B cell (primary cell): ENCODE measurements around the gene ITGB3. TPM values are rescaled to one million over a fixed set of nuclear protein-coding genes. Genes with fewer than 3 reads are reported as not detected.
A peak's percentile ranks its signal among the peaks of the same experiment; 100 is the strongest.

Experiments
- ATAC-seq: fragments of 200-7000 bp; cut with Tn5 transposase; one replicate; pipeline ENCODE4 v1.10.0; 2021; ENCODE audit warnings: low read depth, mild to moderate bottlenecking, moderate number of reproducible peaks, moderate library complexity
- CTCF ChIA-PET: fragments of 350-600 bp; sonication (Branson Sonifier 250); formaldehyde crosslinking; loops from one replicate; lab custom pipeline; 2021; ENCODE audit warnings: antibody characterized with exemption, inconsistent platforms; lab: Charles Lee
- POLR2A ChIA-PET: fragments of 350-600 bp; sonication (Branson Sonifier 250); formaldehyde crosslinking; loops from one replicate; lab custom pipeline; 2021; ENCODE audit warnings: antibody characterized with exemption; lab: Charles Lee
- DNase-seq: peaks from one replicate; pipeline ENCODE4 v3.0.0; 2013
- H2AFZ ChIP-seq: 2 replicates; pipeline ENCODE4 v1.6.1; 2012; ENCODE audit warnings: mild to moderate bottlenecking, low read depth, low read length; ENCODE audit not compliant: insufficient read depth, poor library complexity, severe bottlenecking
- H3K27ac ChIP-seq, 2 donors: 1 replicate in 1 of 2; 2 replicates in 1 of 2; pipeline ENCODE4 v1.5.1; 2012 to 2013; ENCODE audit warnings: low read length in 2 of 2, mild to moderate bottlenecking in 2 of 2, moderate library complexity in 1 of 2
- H3K27me3 ChIP-seq, 4 experiments: fragments of 200-600 bp in 1 of 4; sonication (generic) in 1 of 4; replicated peaks in 1 of 4; 1 replicate in 2 of 4; 2 replicates in 2 of 4; pipeline versions ENCODE4 v1.6.1 to v1.7.0; 2013 to 2016; ENCODE audit warnings: low read length in 3 of 4, mild to moderate bottlenecking in 2 of 4, mixed read lengths in 1 of 4, moderate library complexity in 1 of 4; ENCODE audit not compliant: insufficient read depth in 4 of 4, control insufficient read depth in 3 of 4; ENCODE audit errors: control extremely low read depth in 1 of 4
- H3K36me3 ChIP-seq, 2 experiments: replicated peaks in 1 of 2; 1 replicate in 1 of 2; 2 replicates in 1 of 2; pipeline versions ENCODE4 v1.6.1 to v1.7.1; 2013; ENCODE audit warnings: low read length in 1 of 2; ENCODE audit not compliant: insufficient read depth in 2 of 2, control insufficient read depth in 1 of 2; ENCODE audit errors: control extremely low read depth in 1 of 2, extremely low read depth in 1 of 2
- H3K4me1 ChIP-seq, 2 donors: fragments of 200-600 bp in 1 of 2; sonication (generic) in 1 of 2; 1 replicate in 1 of 2; 2 replicates in 1 of 2; pipeline versions ENCODE4 v1.5.1 to v1.6.1; 2013 to 2017; ENCODE audit warnings: low read length in 2 of 2; ENCODE audit not compliant: control insufficient read depth in 2 of 2, insufficient read depth in 2 of 2
- H3K4me2 ChIP-seq: replicated peaks from 2 replicates; pipeline ENCODE3; 2012; ENCODE audit warnings: mild to moderate bottlenecking, low read depth, low read length; ENCODE audit not compliant: poor library complexity, severe bottlenecking
- H3K4me3 ChIP-seq, 5 experiments: fragments of 200-600 bp in 1 of 5; sonication (generic) in 1 of 5; 1 replicate in 3 of 5; 2 replicates in 2 of 5; pipeline versions ENCODE4 v1.5.1 to v1.7.0; 2011 to 2016; ENCODE audit warnings: low read length in 4 of 5, mild to moderate bottlenecking in 4 of 5, low read depth in 2 of 5, control low read depth in 1 of 5, moderate library complexity in 1 of 5; ENCODE audit not compliant: insufficient read depth in 1 of 5; ENCODE audit errors: control extremely low read depth in 1 of 5, extremely low read depth in 1 of 5
- H3K79me2 ChIP-seq: fragments of 200-600 bp; sonication (generic); one replicate; pipeline ENCODE4 v1.6.0; 2016; ENCODE audit warnings: low read length; ENCODE audit not compliant: control insufficient read depth, insufficient read depth
- H3K9ac ChIP-seq: fragments of 200-600 bp; sonication (generic); 2 replicates; pipeline ENCODE4 v1.6.1; 2017; ENCODE audit warnings: mild to moderate bottlenecking, low read length, moderate library complexity
- H3K9me3 ChIP-seq, 3 donors: one replicate each; pipeline versions ENCODE4 v1.6.1 to v1.7.1; 2013; ENCODE audit warnings: low read length in 2 of 3; ENCODE audit not compliant: control insufficient read depth in 2 of 3, insufficient read depth in 1 of 3; ENCODE audit errors: control extremely low read depth in 1 of 3
- H4K20me1 ChIP-seq: 2 replicates; pipeline ENCODE4 v1.6.0; 2012; ENCODE audit warnings: mild to moderate bottlenecking, low read length; ENCODE audit not compliant: insufficient read depth, control insufficient read depth, poor library complexity, severe bottlenecking
- H3K27ac Mint-ChIP-seq: one replicate; pipeline ENCODE4 v1.8.0; 2021; ENCODE audit warnings: mixed read lengths
- H3K27me3 Mint-ChIP-seq: one replicate; pipeline ENCODE4 v1.8.0; 2021; ENCODE audit warnings: mixed read lengths
- H3K4me1 Mint-ChIP-seq: one replicate; pipeline ENCODE4 v1.8.0; 2021; ENCODE audit warnings: mixed read lengths
- H3K4me3 Mint-ChIP-seq: one replicate; pipeline ENCODE4 v1.8.0; 2021; ENCODE audit warnings: mixed read lengths
- H3K9me3 Mint-ChIP-seq: one replicate; pipeline ENCODE4 v1.8.0; 2022; ENCODE audit warnings: mixed read lengths; ENCODE audit not compliant: insufficient read depth
- EZH2 ChIP-seq: IDR thresholded peaks from 2 replicates; pipeline ENCODE4 v1.6.1; 2012; ENCODE audit warnings: borderline replicate concordance, low read depth, mild to moderate bottlenecking, moderate library complexity, low read length; ENCODE audit not compliant: insufficient read depth, poor library complexity, severe bottlenecking
- WGBS: methylation state at CpG from one replicate; pipeline ENCODE4 v1.1.5; 2013; ENCODE audit warnings: missing lambda C conversion rate; ENCODE audit not compliant: insufficient coverage; 5-methylcytosine and 5-hydroxymethylcytosine counted together
- intact Hi-C: fragments of 100-400 bp; cut with micrococcal nuclease; formaldehyde crosslinking; loops from one replicate; pipeline ENCODE4 v1.10.0; 2022
- polyA plus RNA-seq: library from polyadenylated mRNA; depleted of rRNA; stranded (reverse); fragments of >200 nt; gene quantifications from 2 replicates; pipeline ENCODE4 v1.2.3, GENCODE V29; 2012
- total RNA-seq, 2 donors: library from RNA; stranded (reverse); fragments of 120-200 nt in 1 of 2; gene quantifications; 1 replicate in 1 of 2; 2 replicates in 1 of 2; pipeline versions ENCODE4 v1.2.3 to v1.2.4, GENCODE V29; 2013 to 2022
- TF ChIP-seq, protein P1 (sequence below): fragments of 200-600 bp; IDR thresholded peaks from one replicate; pipeline ENCODE4 v1.8.0; 2022; ENCODE audit warnings: antibody characterized with exemption, mild to moderate bottlenecking

Gene ITGB3
- total and polyA plus RNA-seq, 2 donors (not counting 1 experiment from before 2014, with no cell fraction given), result 0.07 to 11.4 TPM

GRCh38 chr17:47277921-47278320, 24.3 kb downstream of the ITGB3 start:
- Histone ChIP-seq H3K4me1 (peaks cover 45 to 71% of the 10 kb centered on the region in 2 donors), H3K27me3 (no peaks in the 10 kb centered on the region), H3K9me3 (no peaks in the 10 kb centered on the region), H2AFZ (no peak overlapping the region), H4K20me1 (no peaks in the 10 kb centered on the region), H3K79me2 (no peaks in the 10 kb centered on the region), H3K4me3 (no peak overlapping the region), H3K4me2 (peak overlapping the region; percentile 65), H3K9ac (no peak overlapping the region), H3K27ac (peak overlapping the region in 1 of 2 donors; percentile 66), H3K36me3 (no peaks in the 10 kb centered on the region)
- Mint-ChIP-seq H3K4me3 (peak overlapping the region; percentile 53), H3K27ac (peak overlapping the region; percentile 84), H3K27me3 (no peaks in the 10 kb centered on the region), H3K4me1 (peaks cover 77% of the 10 kb centered on the region), H3K9me3 (no peaks in the 10 kb centered on the region)
- TF ChIP-seq, protein P1, sequence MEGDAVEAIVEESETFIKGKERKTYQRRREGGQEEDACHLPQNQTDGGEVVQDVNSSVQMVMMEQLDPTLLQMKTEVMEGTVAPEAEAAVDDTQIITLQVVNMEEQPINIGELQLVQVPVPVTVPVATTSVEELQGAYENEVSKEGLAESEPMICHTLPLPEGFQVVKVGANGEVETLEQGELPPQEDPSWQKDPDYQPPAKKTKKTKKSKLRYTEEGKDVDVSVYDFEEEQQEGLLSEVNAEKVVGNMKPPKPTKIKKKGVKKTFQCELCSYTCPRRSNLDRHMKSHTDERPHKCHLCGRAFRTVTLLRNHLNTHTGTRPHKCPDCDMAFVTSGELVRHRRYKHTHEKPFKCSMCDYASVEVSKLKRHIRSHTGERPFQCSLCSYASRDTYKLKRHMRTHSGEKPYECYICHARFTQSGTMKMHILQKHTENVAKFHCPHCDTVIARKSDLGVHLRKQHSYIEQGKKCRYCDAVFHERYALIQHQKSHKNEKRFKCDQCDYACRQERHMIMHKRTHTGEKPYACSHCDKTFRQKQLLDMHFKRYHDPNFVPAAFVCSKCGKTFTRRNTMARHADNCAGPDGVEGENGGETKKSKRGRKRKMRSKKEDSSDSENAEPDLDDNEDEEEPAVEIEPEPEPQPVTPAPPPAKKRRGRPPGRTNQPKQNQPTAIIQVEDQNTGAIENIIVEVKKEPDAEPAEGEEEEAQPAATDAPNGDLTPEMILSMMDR, result no peak
- TF ChIP-seq EZH2, result no peak
- intact Hi-C loops, result loop anchor here (2.0 to 5.0 kb wide), 2 partner anchors 25 to 39 kb away; partner anchors contain the start of gene ITGB3
- ChIA-PET POLR2A (no interaction called here), CTCF (interaction anchor here (1.2 kb wide), 1 partner anchor 39 kb away, joined by 3 read pairs; no protein-coding TSS in a partner anchor)
- DNase-seq (no peak), ATAC-seq (no peak)
- WGBS, result 100% methylated on average over 1 of the region's 1 CpG

GRCh38 chr17:47278561-47278960, 24.9 kb downstream of the ITGB3 start:
- peak overlapping the region; percentile 10 for H3K9ac ChIP-seq
- peak overlapping the region; percentile 29 for H2AFZ ChIP-seq
- H3K4me1 ChIP-seq, result peaks cover 45 to 67% of the 10 kb centered on the region in 2 donors
- H4K20me1 ChIP-seq, result no peaks in the 10 kb centered on the region
- H3K9me3 ChIP-seq, result no peaks in the 10 kb centered on the region
- ATAC-seq, result no peak
- H3K4me3 ChIP-seq, result peak overlapping the region in 1 of 5 experiments; percentile 30
- WGBS, result 71% methylated on average over 3 of the region's 4 CpGs
- H3K27ac Mint-ChIP-seq, result peak overlapping the region; percentile 84
- no peaks in the 10 kb centered on the region for H3K9me3 Mint-ChIP-seq
- H3K27ac ChIP-seq, result peak overlapping the region; percentile 66 to 77
- H3K4me3 Mint-ChIP-seq, result peak overlapping the region; percentile 77
- intact Hi-C loops, result loop anchor here (2.0 to 5.0 kb wide), 2 partner anchors 26 to 39 kb away; partner anchors contain the start of gene ITGB3
- ChIA-PET POLR2A (interaction anchor here (0.8 kb wide), 1 partner anchor 78 kb away, joined by 3 read pairs; no protein-coding TSS in a partner anchor), CTCF (interaction anchor here (1.6 kb wide), 1 partner anchor 37 kb away, joined by 4 read pairs; no protein-coding TSS in a partner anchor)
- peak; percentile 25 for DNase-seq
- peaks cover 72% of the 10 kb centered on the region for H3K4me1 Mint-ChIP-seq
- no peaks in the 10 kb centered on the region for H3K27me3 ChIP-seq
- H3K79me2 ChIP-seq, result no peaks in the 10 kb centered on the region
- no peak for TF ChIP-seq EZH2
- TF ChIP-seq, protein P1, result no peak
- peak overlapping the region; percentile 65 for H3K4me2 ChIP-seq
- H3K27me3 Mint-ChIP-seq, result no peaks in the 10 kb centered on the region
- H3K36me3 ChIP-seq, result no peaks in the 10 kb centered on the region
